MM.1S (cell line): Measurements from ENCODE around the gene ASCL2.

Experiments used
- DNase-seq: peaks from one replicate; pipeline ENCODE4 v3.0.0-alpha.2; 2015
- H2AFZ ChIP-seq: fragments of 300-600 bp; sonication (generic); 2 replicates; pipeline ENCODE4 v1.6.0; 2016; ENCODE audit warnings: antibody characterized with exemption, low read length
- H3F3A ChIP-seq: fragments of 300-600 bp; sonication (generic); 2 replicates; pipeline ENCODE4 v1.6.1; 2016; ENCODE audit warnings: mild to moderate bottlenecking, antibody characterized with exemption, low read length, moderate library complexity, mixed read lengths; ENCODE audit not compliant: insufficient read depth
- H3K27ac ChIP-seq: fragments of 300-600 bp; sonication (generic); 2 replicates; pipeline ENCODE4 v1.5.1; 2016; ENCODE audit warnings: mild to moderate bottlenecking, low read length
- H3K27me3 ChIP-seq: fragments of 300-600 bp; sonication (generic); replicated peaks from 2 replicates; pipeline ENCODE4 v1.6.0; 2016; ENCODE audit warnings: low read length; ENCODE audit not compliant: insufficient read depth
- H3K36me3 ChIP-seq: fragments of 300-600 bp; sonication (generic); replicated peaks from 2 replicates; pipeline ENCODE4 v1.6.1; 2016; ENCODE audit warnings: mild to moderate bottlenecking, low read length, mixed read lengths; ENCODE audit not compliant: insufficient read depth
- H3K4me1 ChIP-seq: fragments of 300-600 bp; sonication (generic); 2 replicates; pipeline ENCODE4 v1.6.1; 2016; ENCODE audit warnings: low read length, mixed read lengths
- H3K4me2 ChIP-seq: fragments of 300-600 bp; sonication (generic); 2 replicates; pipeline ENCODE4 v1.6.0; 2016; ENCODE audit warnings: low read depth, low read length
- H3K4me3 ChIP-seq: fragments of 300-600 bp; sonication (generic); 2 replicates; pipeline ENCODE4 v1.5.1; 2016; ENCODE audit warnings: low read length, mixed read lengths
- H3K79me2 ChIP-seq: fragments of 300-600 bp; sonication (generic); 2 replicates; pipeline ENCODE4 v1.6.1; 2016; ENCODE audit warnings: mixed run types, low read length, mixed read lengths
- H3K9ac ChIP-seq: fragments of 300-600 bp; sonication (generic); 2 replicates; pipeline ENCODE4 v1.6.1; 2016; ENCODE audit warnings: low read length, mixed read lengths
- H3K9me2 ChIP-seq: fragments of 300-600 bp; sonication (generic); replicated peaks from 2 replicates; pipeline ENCODE4 v1.6.1; 2016; ENCODE audit warnings: mild to moderate bottlenecking, low read length, mixed read lengths; ENCODE audit not compliant: insufficient read depth
- H3K9me3 ChIP-seq: fragments of 300-600 bp; sonication (generic); replicated peaks from 2 replicates; pipeline ENCODE4 v1.6.1; 2016; ENCODE audit warnings: mild to moderate bottlenecking, low read length, mixed read lengths; ENCODE audit not compliant: insufficient read depth
- H4K20me1 ChIP-seq: fragments of 300-600 bp; sonication (generic); 2 replicates; pipeline ENCODE4 v1.6.1; 2016; ENCODE audit warnings: mild to moderate bottlenecking, low read length, moderate library complexity, mixed read lengths; ENCODE audit not compliant: insufficient read depth
- EZH2 ChIP-seq: fragments of 300-600 bp; sonication (generic); optimal IDR thresholded peaks from 2 replicates; pipeline ENCODE3; 2017; ENCODE audit warnings: low read depth, mild to moderate bottlenecking, antibody characterized with exemption, low read length, mixed read lengths
- EZH2phosphoT487 ChIP-seq: fragments of 300-600 bp; sonication (generic); IDR thresholded peaks from 2 replicates; pipeline ENCODE4 v1.6.1; 2018; ENCODE audit warnings: antibody characterized with exemption, low read length
- TF ChIP-seq, protein P1 (sequence below): fragments of 300-600 bp; sonication (generic); IDR thresholded peaks from 2 replicates; pipeline ENCODE4 v1.5.1; 2016; ENCODE audit warnings: antibody characterized with exemption, low read length, mixed read lengths

Gene ASCL2

DNA sequence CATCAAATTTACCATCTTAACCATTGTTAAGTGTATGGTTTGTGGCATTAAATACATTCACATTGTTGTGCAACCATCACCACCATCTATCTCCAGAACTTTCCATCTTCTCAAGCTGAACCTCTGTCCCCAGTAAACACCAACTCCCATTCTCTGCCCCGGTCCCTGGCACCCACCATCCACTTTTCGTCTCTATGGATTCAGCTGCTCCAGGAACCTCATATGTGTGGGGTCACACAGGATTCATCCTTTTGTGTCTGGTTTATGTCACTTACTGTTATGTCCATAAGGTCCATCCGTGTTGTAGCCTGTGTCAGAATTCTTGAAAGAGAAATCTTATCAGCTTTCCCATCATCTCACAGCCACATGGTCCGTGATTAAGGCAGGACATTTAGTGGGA is 47.7 kb upstream of the ASCL2 start:
- no peaks in the 10 kb centered on the region for H4K20me1 ChIP-seq
- H3K4me1 ChIP-seq: no peaks in the 10 kb centered on the region
- DNase-seq: no peak
- no peaks in the 10 kb centered on the region for H3K9me3 ChIP-seq
- H3K4me2 ChIP-seq: no peak overlapping the region
- no peaks in the 10 kb centered on the region for H3F3A ChIP-seq
- no peaks in the 10 kb centered on the region for H3K9me2 ChIP-seq
- peaks cover 88% of the 10 kb centered on the region for H3K27me3 ChIP-seq
- no peaks in the 10 kb centered on the region for H3K79me2 ChIP-seq
- H3K27ac ChIP-seq: no peak overlapping the region
- no peaks in the 10 kb centered on the region for H3K36me3 ChIP-seq
- TF ChIP-seq, protein P1, sequence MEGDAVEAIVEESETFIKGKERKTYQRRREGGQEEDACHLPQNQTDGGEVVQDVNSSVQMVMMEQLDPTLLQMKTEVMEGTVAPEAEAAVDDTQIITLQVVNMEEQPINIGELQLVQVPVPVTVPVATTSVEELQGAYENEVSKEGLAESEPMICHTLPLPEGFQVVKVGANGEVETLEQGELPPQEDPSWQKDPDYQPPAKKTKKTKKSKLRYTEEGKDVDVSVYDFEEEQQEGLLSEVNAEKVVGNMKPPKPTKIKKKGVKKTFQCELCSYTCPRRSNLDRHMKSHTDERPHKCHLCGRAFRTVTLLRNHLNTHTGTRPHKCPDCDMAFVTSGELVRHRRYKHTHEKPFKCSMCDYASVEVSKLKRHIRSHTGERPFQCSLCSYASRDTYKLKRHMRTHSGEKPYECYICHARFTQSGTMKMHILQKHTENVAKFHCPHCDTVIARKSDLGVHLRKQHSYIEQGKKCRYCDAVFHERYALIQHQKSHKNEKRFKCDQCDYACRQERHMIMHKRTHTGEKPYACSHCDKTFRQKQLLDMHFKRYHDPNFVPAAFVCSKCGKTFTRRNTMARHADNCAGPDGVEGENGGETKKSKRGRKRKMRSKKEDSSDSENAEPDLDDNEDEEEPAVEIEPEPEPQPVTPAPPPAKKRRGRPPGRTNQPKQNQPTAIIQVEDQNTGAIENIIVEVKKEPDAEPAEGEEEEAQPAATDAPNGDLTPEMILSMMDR: no peak
- TF ChIP-seq EZH2phosphoT487: no peak
- TF ChIP-seq EZH2: no peak
- H2AFZ ChIP-seq: no peak overlapping the region
- no peak overlapping the region for H3K9ac ChIP-seq
- H3K4me3 ChIP-seq: no peak overlapping the region

- Histone ChIP-seq H3K36me3 (no peaks in the 10 kb centered on the region), H3F3A (no peaks in the 10 kb centered on the region), H3K9ac (no peak overlapping the region), H3K27ac (no peak overlapping the region), H3K4me2 (no peak overlapping the region), H3K4me3 (no peak overlapping the region), H2AFZ (no peak overlapping the region), H4K20me1 (no peaks in the 10 kb centered on the region), H3K4me1 (no peaks in the 10 kb centered on the region), H3K9me3 (no peaks in the 10 kb centered on the region), H3K9me2 (no peaks in the 10 kb centered on the region), H3K27me3 (peaks cover 88% of the 10 kb centered on the region), H3K79me2 (no peaks in the 10 kb centered on the region)
- DNase-seq: no peak
- TF ChIP-seq EZH2phosphoT487 (no peak), EZH2 (no peak)
- TF ChIP-seq, protein P1: no peak
Measured at GRCh38 chr11:2317354-2318050, 47.1 kb upstream of the ASCL2 start.

DNA sequence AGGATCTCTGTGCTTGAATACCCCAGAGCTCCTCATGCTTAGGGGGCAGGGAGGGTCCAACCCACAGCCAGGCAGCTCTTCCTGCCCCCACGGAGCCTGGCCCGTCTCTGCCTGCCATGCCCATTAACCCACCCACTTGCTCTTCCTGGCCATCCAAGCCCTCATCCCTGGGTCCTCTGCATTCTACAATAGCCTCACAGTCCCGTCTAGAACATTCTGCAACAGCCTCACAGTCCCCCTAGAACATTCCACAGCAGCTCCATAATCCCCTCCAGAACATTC is 46.5 kb upstream of the ASCL2 start:
- TF ChIP-seq, protein P1: no peak
- TF ChIP-seq EZH2phosphoT487: no peak
- no peak for TF ChIP-seq EZH2
- Histone ChIP-seq H3K9me3 (no peaks in the 10 kb centered on the region), H3K27ac (no peak overlapping the region), H3K4me1 (no peaks in the 10 kb centered on the region), H3K36me3 (no peaks in the 10 kb centered on the region), H3K79me2 (no peaks in the 10 kb centered on the region), H3K9me2 (no peaks in the 10 kb centered on the region), H3K9ac (no peak overlapping the region), H4K20me1 (no peaks in the 10 kb centered on the region), H3K4me2 (no peak overlapping the region), H2AFZ (no peak overlapping the region), H3K4me3 (no peak overlapping the region), H3K27me3 (peaks cover 91% of the 10 kb centered on the region), H3F3A (no peaks in the 10 kb centered on the region)
- DNase-seq: no peak
